Camera-type eye (tissue), 1 donor: ENCODE results near the gene ERI3. TPM values are rescaled to one million over a fixed set of nuclear protein-coding genes. Genes with fewer than 3 reads are reported as not detected.

ENCODE experiments used
- total RNA-seq: library from RNA; depleted of rRNA; stranded (reverse); fragments of >200 nt; gene quantifications from one replicate; pipeline ENCODE4 v1.2.3, GENCODE V29; 2014

The ERI3 gene, protein sequence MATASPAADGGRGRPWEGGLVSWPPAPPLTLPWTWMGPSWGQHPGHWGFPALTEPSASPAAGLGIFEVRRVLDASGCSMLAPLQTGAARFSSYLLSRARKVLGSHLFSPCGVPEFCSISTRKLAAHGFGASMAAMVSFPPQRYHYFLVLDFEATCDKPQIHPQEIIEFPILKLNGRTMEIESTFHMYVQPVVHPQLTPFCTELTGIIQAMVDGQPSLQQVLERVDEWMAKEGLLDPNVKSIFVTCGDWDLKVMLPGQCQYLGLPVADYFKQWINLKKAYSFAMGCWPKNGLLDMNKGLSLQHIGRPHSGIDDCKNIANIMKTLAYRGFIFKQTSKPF
- 54.4 TPM for total RNA-seq

GRCh38 chr1:44354840-44355581 is at the start of gene ERI3:
TSS of gene ERI3 (minus strand) at chr1:44355257. CDS start at chr1:44355026, 231 bp downstream.

DNA sequence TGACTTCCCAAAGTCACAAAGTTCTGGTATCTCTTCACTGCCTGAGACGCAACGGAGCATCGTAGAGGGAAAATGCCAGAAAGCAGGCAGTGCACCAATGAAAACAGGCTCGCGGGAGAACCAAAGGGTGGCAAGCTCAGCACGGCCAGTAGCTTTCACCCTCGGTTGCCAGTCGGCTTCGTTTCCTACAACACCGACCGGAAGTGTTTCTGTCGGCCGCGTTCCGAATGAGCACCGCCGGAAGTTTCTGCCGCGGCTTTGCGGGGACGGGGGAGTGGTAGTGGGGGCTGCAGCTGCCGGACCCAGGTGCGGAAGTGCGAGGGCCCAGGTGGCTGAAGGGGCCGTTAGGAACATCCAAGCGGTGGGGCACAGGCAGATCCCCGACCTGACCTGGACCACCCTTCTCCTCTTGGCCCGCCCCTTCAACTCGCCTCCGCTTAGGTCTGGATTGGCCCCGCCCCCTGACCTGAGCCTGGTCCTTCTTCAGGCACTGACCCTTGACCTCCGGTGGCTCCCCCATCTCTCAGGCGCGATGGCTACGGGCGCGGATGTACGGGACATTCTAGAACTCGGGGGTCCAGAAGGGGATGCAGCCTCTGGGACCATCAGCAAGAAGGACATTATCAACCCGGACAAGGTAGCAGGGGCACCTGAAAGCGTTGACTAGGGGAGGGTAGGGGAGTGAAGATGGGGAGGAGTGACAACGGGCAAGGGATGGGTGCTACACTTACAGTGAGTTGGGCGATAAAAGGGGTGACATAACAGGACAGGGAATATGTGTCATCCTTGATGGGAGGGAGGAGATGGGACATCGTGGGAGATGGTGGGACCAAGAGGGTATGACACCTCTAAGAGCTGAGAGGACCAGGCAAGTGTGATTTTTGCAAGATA is 141.6 kb downstream of the ERI3 start, which contains the start of gene DMAP1:
DMAP1 (plus strand) TSS at position 250 of the 891 bp plus-strand sequence; CDS start at position 533, 283 bp downstream.

Other genes with a start within 250 kb of the ERI3 start
- not detected for gene KLF17, start 236.4 kb downstream of the ERI3 start, total RNA-seq
- gene KLF18, start 213.6 kb downstream of the ERI3 start, total RNA-seq: not detected
- 52.7 TPM for gene DMAP1, start 141.8 kb downstream of the ERI3 start, total RNA-seq
- gene RNF220, start 50.0 kb upstream of the ERI3 start, total RNA-seq: 62.4 TPM